Endometrium (tissue), 2 donors: Measurements from ENCODE around the gene KCNK10.

Source experiments
- FAIRE-seq: peaks from 2 replicates; lab custom pipeline; 2012; peaks lifted over from hg19 to GRCh38; lab: Jason Lieb, UNC
- donor health status: control.
- donor health status: control.

Gene KCNK10

GRCh38 chr14:88318406-88318805 is 4.7 kb downstream of the KCNK10 start:
- no peak for FAIRE-seq

DNA sequence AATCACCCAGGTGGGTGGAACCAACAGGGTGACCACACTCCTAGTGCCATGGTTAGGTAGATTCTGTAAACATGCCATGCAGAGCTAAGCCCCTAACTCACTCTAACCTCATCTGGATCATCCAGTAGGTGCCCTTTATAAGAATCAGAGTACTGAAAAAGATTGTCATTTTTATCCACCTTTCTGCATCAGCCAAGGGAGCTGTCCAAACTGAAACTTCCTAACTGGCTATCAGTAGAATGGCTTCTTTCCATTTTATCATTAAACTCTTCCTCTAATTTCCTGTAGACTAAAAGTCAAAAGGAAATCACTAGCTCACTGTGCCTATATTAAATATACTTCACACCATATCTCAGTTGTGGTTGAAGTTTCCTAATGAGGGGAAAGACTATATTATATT is 6.5 kb downstream of the KCNK10 start:
- FAIRE-seq: no peak

- no peak for FAIRE-seq
Measured at GRCh38 chr14:88312257-88312656, 10.8 kb downstream of the KCNK10 start.

DNA sequence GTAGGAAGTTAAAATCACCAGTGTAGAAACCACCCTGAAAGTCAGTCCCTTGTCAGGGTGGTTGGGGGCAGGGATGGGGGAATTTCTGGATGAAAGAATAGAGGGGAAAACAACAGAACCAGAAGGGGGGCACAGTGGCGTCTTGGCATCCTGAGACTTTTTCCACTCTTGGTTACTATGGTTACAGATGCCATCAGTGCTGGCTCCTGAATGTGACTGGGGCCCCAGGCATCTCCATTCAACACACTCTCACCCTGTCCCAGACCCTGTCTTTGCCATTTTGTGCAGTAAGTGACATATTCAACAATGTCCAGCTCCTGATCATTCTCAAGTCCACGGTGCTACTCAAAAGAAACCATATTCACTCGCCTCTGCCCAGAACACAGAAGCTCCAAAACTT is 11.3 kb downstream of the KCNK10 start:
- no peak for FAIRE-seq

DNA sequence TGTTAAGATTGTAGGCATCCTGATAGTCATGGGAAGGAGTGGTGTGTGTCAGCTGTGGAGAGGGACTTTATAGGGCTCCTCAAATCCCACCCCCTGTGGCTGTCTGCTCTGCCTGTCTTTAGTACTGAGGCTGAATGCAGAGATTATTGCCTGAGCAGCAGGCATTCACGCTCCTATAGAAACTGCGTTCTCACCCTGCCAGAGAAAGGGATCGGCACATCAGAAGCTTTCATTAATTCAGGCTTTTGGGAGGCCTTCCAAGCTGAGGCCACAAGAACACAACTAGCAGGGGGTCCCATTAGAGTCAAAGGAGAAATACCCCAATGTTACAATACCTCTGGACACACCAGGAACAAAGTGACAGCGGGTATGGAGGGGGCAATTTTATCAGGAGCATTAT is 12.6 kb downstream of the KCNK10 start:
- no peak for FAIRE-seq

- peak; percentile 21 for FAIRE-seq
Measured at GRCh38 chr14:88310021-88310420, 13.0 kb downstream of the KCNK10 start.

DNA sequence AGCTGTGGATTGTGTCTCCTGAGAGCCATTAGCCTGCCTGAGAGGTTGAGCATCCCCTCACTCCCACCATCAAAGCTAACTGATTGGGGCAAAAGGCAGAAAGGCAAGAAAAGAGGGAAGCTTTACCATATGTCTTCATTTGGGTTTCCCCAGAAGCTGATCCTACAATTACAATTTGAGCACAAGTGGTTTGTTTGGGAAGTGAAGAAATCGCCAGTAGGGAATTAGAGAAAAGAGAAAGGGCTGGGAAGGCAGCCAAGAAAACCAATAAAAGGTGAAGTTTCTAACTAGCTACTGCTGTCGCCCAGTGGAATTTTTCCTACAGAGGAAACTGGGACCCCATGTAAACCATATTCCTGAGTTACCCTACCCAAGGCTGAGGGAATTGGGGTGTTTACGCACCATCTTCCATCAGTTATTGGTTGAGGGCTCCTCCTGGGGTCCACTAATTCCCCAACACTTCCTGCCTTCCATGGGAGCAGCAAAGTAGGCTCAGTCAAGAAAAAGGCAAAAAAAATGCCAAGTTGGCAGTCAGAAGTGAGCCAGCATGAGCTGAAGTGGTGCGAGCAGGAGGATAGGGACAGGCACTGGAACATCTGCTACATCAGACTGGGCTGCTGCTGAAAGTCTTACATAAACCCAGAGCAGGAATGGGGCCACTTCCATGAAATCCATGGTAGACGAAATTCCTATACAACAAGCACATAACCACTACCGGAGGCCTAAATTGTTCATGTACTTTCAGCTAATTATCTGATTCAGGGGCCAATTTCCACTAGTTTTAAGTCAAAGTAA is 17.3 kb downstream of the KCNK10 start:
- FAIRE-seq: no peak

- no peak for FAIRE-seq
Measured at GRCh38 chr14:88303041-88303440, 20.0 kb downstream of the KCNK10 start.

- no peak for FAIRE-seq
Measured at GRCh38 chr14:88301381-88301780, 21.7 kb downstream of the KCNK10 start.

GRCh38 chr14:88300817-88301216 is 22.3 kb downstream of the KCNK10 start:
- FAIRE-seq: no peak

GRCh38 chr14:88299865-88300530 is 23.1 kb downstream of the KCNK10 start:
- FAIRE-seq: no peak

DNA sequence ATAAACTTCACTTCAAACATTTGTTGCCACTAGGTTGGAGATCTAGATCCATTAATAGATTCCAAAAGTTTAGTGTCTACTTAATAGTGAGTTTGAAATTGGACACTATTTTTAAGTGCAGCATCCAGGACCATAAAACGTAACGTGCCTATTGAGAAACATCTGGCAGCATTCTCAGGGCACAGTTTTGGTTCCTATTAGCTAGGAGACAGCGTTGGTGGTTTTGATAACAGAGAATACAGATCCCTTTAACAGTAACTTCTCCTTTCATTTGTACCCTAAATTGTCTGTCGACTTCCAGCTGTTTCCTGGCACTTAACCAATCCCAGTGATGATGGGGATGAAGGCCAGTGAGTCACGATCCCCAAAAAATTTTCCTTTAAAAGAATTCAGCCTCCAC is 25.8 kb downstream of the KCNK10 start:
- no peak for FAIRE-seq

GRCh38 chr14:88296351-88296750 is 26.7 kb downstream of the KCNK10 start:
- FAIRE-seq: no peak

DNA sequence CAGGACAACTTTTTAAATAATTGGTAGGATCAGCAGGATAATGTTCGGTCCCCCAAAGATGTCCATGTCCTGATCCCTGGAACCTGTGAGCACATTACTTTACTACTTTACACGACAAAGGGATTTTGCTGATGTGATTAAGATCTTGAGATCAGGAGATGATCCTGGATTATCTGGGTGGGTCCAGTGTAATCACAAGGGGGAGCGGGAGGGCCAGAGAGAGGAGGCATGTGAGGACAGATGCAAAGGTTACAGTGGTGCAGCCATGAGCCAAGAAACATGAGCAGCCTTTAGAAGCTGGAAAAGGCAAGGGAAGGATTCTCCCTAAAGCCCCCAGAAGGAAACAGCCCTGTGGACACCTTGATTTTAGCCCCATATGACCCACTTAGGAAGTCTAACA is 33.1 kb downstream of the KCNK10 start:
- FAIRE-seq: no peak

DNA sequence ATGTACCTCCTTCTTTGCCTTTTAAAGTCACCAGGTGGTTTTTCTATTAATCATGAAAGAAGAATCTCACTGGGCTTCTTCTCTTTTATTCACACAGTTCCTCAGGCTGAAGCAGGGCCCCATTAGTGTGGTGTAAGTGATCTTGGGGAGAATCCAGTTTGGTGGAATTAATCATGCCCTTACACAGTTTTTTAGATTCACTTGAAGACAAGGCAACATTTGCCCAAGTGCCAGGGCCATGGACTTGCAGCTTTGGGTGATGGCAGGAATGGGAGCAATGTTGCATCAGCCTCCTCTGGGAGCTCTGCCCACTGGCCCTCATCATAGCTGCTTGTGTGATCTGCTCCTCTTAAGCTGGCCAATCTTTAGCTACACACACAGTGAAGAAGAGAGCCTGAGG is 33.8 kb downstream of the KCNK10 start:
- no peak for FAIRE-seq

- no peak for FAIRE-seq
Measured at GRCh38 chr14:88286309-88286708, 36.8 kb downstream of the KCNK10 start.

DNA sequence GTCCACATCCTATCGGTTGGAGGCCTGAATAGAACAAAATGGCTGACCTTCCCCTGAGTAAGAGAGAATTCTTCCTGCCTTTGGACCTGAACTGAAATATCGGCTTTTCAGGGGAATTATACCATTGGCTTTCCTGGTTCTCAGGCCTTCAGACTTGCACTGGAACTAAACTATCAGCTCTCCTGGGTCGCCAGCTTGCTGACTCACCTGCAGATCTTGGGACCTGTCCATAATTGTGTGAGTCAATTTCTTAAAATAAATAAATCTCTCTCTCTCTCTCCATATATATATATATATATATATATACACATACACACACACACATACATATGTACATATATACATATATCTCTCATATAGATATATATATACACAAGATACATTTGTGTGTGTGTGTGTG is 41.6 kb downstream of the KCNK10 start:
- FAIRE-seq: no peak

- FAIRE-seq: no peak
Measured at GRCh38 chr14:88276923-88277596, 46.0 kb downstream of the KCNK10 start.

GRCh38 chr14:88272390-88273269 is 50.4 kb downstream of the KCNK10 start:
- FAIRE-seq: no peak

- FAIRE-seq: no peak
Measured at GRCh38 chr14:88271205-88271604, 51.9 kb downstream of the KCNK10 start.

DNA sequence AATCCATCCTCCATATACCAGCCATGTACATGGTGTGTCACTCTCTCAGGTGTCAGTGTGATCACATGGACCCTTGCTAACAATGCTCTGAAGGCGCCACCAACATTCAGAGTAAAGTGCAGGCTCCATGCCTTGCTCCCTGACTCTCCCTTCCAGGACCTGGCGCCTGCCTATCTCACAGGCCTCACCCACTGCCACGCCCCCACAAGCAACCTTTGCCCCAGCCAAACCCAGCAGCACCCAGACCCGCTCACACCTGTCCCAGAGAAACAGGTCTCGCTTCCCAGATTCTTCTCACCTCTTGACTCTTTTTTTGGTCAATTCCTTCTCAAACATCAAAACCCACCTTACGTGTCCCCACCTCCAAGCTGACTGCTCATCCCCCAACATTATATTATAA is 52.3 kb downstream of the KCNK10 start:
- FAIRE-seq: no peak

DNA sequence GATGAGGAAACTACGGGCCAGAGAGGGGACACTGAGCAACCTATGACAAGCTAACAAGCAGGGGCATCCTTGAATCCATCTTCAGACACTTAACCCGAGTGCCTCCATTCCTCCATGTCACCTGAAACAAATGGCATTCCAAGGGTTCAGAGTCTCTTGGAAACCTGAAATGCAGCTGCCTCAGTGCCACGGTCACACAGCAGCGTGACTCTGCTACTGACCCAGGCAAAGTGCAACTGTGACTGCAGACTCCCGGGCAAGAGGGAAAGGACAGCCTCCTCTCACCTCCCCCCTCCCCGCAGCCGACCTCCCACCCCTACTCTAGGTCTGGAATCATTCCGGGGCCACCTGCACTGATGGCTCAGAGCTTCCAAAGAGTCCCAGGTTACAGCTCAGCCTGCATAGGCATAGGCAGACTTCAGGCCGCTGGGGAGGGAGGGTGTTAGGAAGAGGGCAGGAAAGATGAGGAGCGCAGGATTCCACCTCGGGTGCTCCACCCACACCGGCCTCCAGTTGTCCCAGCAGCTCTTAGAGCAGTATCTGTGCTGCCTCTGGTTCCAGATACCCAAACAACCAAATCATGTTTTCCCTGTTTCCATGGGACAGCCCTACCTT is 53.2 kb downstream of the KCNK10 start:
- FAIRE-seq: no peak
